ENCODE results near the gene KRTAP22-2. TPM values are rescaled to one million over a fixed set of nuclear protein-coding genes. Genes with fewer than 3 reads are reported as not detected.

The KRTAP22-2 gene
- total and polyA plus RNA-seq, 12 donors: not detected

- intact Hi-C loops (cut with DNase I): no loop called here
- Histone ChIP-seq H3K27ac (no peak overlapping the region), H3K36me3 (replicated peaks in 1 of 2) (no peaks in the 10 kb centered on the region), H3K9me3 (replicated peaks in 1 of 3) (no peaks in the 10 kb centered on the region), H3K27me3 (no peaks in the 10 kb centered on the region), H3K4me1 (replicated peaks in 1 of 2) (no peaks in the 10 kb centered on the region), H3K4me3 (no peak overlapping the region)
- DNase-seq: no peak
- WGBS, 4 donors: 64 to 88% (median 81%) methylated on average over 2 of the region's 2 CpGs
- TF ChIP-seq CTCF (IDR thresholded peaks at IDR 0.05) (no peak), POLR2A (IDR thresholded peaks at IDR 0.05) (no peak)
Measured at GRCh38 chr21:30612132-30612531, 21.9 kb upstream of the KRTAP22-2 start.

GRCh38 chr21:30605968-30606367, 15.8 kb upstream of the KRTAP22-2 start:
- no peaks in the 10 kb centered on the region for H3K4me1 ChIP-seq (replicated peaks in 1 of 2)
- no peaks in the 10 kb centered on the region for H3K9me3 ChIP-seq (replicated peaks in 1 of 3)
- no peak for DNase-seq
- H3K4me3 ChIP-seq: no peak overlapping the region
- intact Hi-C loops (cut with DNase I): no loop called here
- H3K36me3 ChIP-seq (replicated peaks in 1 of 2): no peaks in the 10 kb centered on the region
- 78 to 100% (median 93%) methylated on average over 1 to 2 of the region's 2 CpGs for WGBS, 4 donors
- H3K27me3 ChIP-seq: no peaks in the 10 kb centered on the region
- H3K27ac ChIP-seq: no peak overlapping the region
- TF ChIP-seq POLR2A (IDR thresholded peaks at IDR 0.05) (no peak), CTCF (IDR thresholded peaks at IDR 0.05) (no peak)

- WGBS, 4 donors: 26 to 43% (median 39%) methylated on average over 1 of the region's 1 CpG
- intact Hi-C loops (cut with DNase I): no loop called here
- Histone ChIP-seq H3K4me3 (no peak within 1 kb of the TSS), H3K9me3 (replicated peaks in 1 of 3) (no peaks in the 10 kb centered on the region), H3K27me3 (no peaks in the 10 kb centered on the region), H3K36me3 (replicated peaks in 1 of 2) (no peaks in the 10 kb centered on the region), H3K27ac (no peak within 1 kb of the TSS), H3K4me1 (replicated peaks in 1 of 2) (no peaks in the 10 kb centered on the region)
- no peak for DNase-seq
- no peak for TF ChIP-seq CTCF (IDR thresholded peaks at IDR 0.05)
- no peak for TF ChIP-seq POLR2A (IDR thresholded peaks at IDR 0.05)
Measured at GRCh38 chr21:30600787-30601186, 10.6 kb upstream of the KRTAP22-2 start, which contains the start of gene KRTAP22-1. Gene KRTAP22-1, plus strand, starts transcription at chr21:30601087.

- Histone ChIP-seq H3K27me3 (no peaks in the 10 kb centered on the region), H3K4me3 (no peak within 1 kb of the TSS), H3K27ac (no peak within 1 kb of the TSS), H3K4me1 (replicated peaks in 1 of 2) (no peaks in the 10 kb centered on the region), H3K36me3 (replicated peaks in 1 of 2) (no peaks in the 10 kb centered on the region), H3K9me3 (replicated peaks in 1 of 3) (no peaks in the 10 kb centered on the region)
- intact Hi-C loops (cut with DNase I): no loop called here
- no peak for TF ChIP-seq POLR2A (IDR thresholded peaks at IDR 0.05)
- TF ChIP-seq CTCF (IDR thresholded peaks at IDR 0.05): no peak
- 87 to 95% (median 91%) methylated on average over 6 of the region's 6 CpGs for WGBS, 4 donors
- no peak for DNase-seq
Measured at GRCh38 chr21:30598802-30599201, 8.6 kb upstream of the KRTAP22-2 start, which contains the start of gene KRTAP6-2. Gene KRTAP6-2, minus strand, starts transcription at chr21:30598902. Its CDS starts 28 bp downstream, at chr21:30598874.
